AG04450 (cell line): ENCODE data around the gene MS4A15. TPM values are rescaled to one million over a fixed set of nuclear protein-coding genes. Genes with fewer than 3 reads are reported as not detected.
"Not testable (repeated sequence)": the region's sequence is repeated elsewhere in the genome, so short reads cannot be mapped to it uniquely, and the experiment has no call there.

Source experiments
- CTCF ChIA-PET: fragments of 300-600, 350-600 bp; formaldehyde crosslinking; extraction: SDS; loops from one replicate; lab custom pipeline; 2022; ENCODE audit warnings: antibody characterized with exemption, inconsistent platforms; lab: Charles Lee
- POLR2A ChIA-PET: fragments of 350-600 bp; formaldehyde crosslinking; extraction: SDS; loops from one replicate; lab custom pipeline; 2021; ENCODE audit warnings: antibody characterized with exemption, inconsistent platforms; lab: Yijun Ruan, JAX
- DNase-seq: peaks from one replicate; pipeline ENCODE4 v3.0.0-alpha.2; 2011; ENCODE audit warnings: low read depth, low spot score
- H3K27ac ChIP-seq: one replicate; pipeline ENCODE4 v1.5.1; 2012; ENCODE audit warnings: low read depth, low read length, control low read depth
- H3K27me3 ChIP-seq: one replicate; pipeline ENCODE4 v1.6.0; 2012; ENCODE audit warnings: low read length; ENCODE audit not compliant: control insufficient read depth, insufficient read depth
- H3K4me3 ChIP-seq: 2 replicates; pipeline ENCODE4 v1.5.1; 2011; ENCODE audit warnings: mild to moderate bottlenecking, low read depth, low read length, control low read depth
- H3K9me3 ChIP-seq: 2 replicates; pipeline ENCODE4 v1.5.1; 2012; ENCODE audit warnings: low read length; ENCODE audit not compliant: control insufficient read depth, insufficient read depth
- polyA plus RNA-seq: library from polyadenylated mRNA; depleted of rRNA; stranded (reverse); fragments of >200 nt; gene quantifications from 2 replicates; pipeline ENCODE4 v1.2.3, GENCODE V29; 2011
- TF ChIP-seq, protein P1 (sequence below): IDR thresholded peaks from 2 replicates; pipeline ENCODE4 v1.5.1; 2011; ENCODE audit warnings: low read depth, low read length, control low read depth, inconsistent platforms

The MS4A15 gene
- polyA plus RNA-seq, 1 experiment = not detected

DNA sequence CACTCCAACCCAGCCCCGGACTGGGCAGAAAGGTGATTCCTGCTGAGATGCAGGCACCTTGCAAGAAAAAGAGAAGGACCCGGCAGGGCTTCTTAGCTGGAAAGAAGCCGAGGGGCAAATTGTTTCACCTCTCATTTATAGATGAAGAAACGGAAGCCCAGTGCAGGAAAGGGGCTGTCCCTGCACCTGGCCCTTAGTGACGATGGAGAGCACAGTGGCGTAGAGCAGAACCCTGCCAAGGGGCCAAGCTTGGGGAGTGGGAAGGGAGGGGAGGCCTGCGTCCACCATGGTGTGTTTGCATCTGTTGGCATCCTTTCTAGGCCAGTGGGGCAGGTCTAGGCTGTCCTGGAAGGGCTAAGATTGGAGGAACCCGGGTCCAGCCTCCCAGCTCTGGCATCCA, 7.8 kb upstream of the MS4A15 start:
- no peak overlapping the region for H3K4me3 ChIP-seq
- H3K27me3 ChIP-seq = no peaks in the 10 kb centered on the region
- H3K9me3 ChIP-seq = peaks cover 9% of the 10 kb centered on the region
- POLR2A ChIA-PET = no interaction called here
- no peak overlapping the region for H3K27ac ChIP-seq
- CTCF ChIA-PET = no interaction called here
- no peak for DNase-seq
- TF ChIP-seq, protein P1, sequence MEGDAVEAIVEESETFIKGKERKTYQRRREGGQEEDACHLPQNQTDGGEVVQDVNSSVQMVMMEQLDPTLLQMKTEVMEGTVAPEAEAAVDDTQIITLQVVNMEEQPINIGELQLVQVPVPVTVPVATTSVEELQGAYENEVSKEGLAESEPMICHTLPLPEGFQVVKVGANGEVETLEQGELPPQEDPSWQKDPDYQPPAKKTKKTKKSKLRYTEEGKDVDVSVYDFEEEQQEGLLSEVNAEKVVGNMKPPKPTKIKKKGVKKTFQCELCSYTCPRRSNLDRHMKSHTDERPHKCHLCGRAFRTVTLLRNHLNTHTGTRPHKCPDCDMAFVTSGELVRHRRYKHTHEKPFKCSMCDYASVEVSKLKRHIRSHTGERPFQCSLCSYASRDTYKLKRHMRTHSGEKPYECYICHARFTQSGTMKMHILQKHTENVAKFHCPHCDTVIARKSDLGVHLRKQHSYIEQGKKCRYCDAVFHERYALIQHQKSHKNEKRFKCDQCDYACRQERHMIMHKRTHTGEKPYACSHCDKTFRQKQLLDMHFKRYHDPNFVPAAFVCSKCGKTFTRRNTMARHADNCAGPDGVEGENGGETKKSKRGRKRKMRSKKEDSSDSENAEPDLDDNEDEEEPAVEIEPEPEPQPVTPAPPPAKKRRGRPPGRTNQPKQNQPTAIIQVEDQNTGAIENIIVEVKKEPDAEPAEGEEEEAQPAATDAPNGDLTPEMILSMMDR = no peak

DNA sequence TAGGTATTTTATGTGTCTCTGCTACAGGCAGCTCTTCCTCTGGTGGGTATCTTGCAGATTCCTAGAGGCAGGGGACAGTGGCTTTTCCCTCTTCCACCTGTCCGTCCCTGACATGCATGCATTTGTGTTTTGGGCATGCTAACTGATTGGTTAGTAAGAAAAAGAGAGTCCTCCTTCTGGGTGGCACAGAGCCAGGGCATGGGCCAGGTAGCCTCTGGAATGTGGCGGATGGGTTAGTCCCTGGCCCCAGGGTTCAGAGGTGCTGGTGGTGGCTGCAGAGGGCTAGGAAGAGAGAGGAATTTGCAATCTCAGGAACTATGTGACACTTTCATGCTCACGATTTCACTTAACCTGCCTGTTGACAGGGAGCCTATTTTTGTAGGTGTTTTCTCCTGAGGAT, 5.8 kb upstream of the MS4A15 start:
- DNase-seq = no peak
- ChIA-PET POLR2A (no interaction called here), CTCF (no interaction called here)
- H3K27me3 ChIP-seq = no peaks in the 10 kb centered on the region
- H3K9me3 ChIP-seq = peaks cover 9% of the 10 kb centered on the region
- no peak overlapping the region for H3K27ac ChIP-seq
- no peak overlapping the region for H3K4me3 ChIP-seq
- TF ChIP-seq, protein P1 = no peak

DNA sequence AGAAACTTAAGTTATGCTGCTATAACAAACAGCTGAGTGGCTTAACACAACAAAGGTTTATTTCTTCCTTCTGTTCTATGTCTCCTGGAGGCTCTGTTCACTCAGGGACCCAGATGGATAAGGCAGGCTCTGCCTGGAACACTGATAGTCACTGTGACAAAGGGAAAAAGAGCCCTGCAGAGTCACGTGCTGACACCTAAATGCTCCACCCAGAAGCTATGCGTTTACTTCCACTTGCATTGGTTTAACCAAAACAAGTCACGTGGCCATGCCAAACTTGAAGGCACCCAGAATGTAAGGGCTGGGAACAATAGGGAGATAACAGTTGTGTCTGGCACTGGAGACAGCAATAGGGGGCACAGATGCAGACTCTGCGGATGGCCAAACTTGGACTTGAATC, 3.4 kb upstream of the MS4A15 start:
- Histone ChIP-seq H3K27ac (no peak overlapping the region), H3K27me3 (no peaks in the 10 kb centered on the region), H3K9me3 (peaks cover 2% of the 10 kb centered on the region; the same call in 1 of the 2 replicates), H3K4me3 (no peak overlapping the region)
- TF ChIP-seq, protein P1 = no peak
- ChIA-PET POLR2A (no interaction called here), CTCF (interaction anchor here (1.2 kb wide), 1 partner anchor 10 kb away, joined by 4 read pairs; no protein-coding TSS in a partner anchor)
- no peak for DNase-seq

DNA sequence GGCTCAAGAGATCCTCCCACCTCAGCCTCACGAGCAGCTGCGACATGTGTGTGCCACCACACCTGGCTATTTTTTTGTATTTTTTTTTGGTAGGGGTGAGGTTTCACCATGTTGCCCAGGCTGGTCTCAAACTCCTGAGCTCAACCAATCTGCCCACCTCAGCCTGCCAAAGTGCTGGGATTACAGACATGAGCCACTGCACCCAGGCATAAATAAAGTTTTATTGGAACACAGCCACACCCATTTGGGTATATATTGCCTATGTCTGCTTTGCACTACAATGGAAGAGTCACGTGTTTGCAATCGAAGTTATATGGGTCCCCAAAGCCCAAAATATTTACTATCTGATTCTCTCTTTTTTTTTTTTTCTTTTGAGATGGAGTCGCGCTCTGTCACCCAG, 1.8 kb upstream of the MS4A15 start:
- H3K9me3 ChIP-seq = no peaks in the 10 kb centered on the region
- TF ChIP-seq, protein P1 = no peak
- H3K4me3 ChIP-seq = no peak overlapping the region
- no peak overlapping the region for H3K27ac ChIP-seq
- POLR2A ChIA-PET = no interaction called here
- DNase-seq = no peak
- H3K27me3 ChIP-seq = no peaks in the 10 kb centered on the region
- CTCF ChIA-PET = no interaction called here

DNA sequence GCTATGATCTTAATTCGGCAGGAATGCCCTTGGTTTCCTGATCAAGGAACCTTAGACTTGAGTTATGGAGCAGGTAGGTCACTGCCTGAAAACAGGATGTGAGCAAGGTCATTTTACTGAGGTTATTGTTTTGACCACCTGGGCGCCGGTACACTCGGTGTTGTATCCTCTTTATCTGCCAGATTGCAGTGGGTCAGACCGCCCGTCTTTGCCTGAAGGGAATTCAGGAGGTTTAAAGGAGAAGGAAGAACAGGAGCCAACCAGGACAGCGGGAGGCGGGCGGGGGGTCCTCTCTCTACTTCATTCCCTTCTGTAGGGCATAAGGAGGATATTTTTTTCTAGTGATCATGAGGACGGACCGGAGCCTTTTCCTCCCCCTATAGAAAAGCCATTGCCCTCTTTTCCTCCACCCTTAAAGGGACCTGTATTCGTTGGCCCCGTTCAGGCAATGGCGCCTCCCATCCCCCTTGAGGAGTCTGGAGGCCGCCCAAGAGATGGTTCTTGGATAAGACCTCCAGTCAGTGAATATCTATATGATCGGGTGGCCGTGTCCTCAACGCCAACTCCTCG, 649 bp downstream of the MS4A15 start:
- CTCF ChIA-PET = interaction anchor here (0.6 to 1.2 kb wide), 2 partner anchors 12 to 18 kb away, joined by 5 to 6 read pairs; no protein-coding TSS in a partner anchor
- POLR2A ChIA-PET = no interaction called here

DNA sequence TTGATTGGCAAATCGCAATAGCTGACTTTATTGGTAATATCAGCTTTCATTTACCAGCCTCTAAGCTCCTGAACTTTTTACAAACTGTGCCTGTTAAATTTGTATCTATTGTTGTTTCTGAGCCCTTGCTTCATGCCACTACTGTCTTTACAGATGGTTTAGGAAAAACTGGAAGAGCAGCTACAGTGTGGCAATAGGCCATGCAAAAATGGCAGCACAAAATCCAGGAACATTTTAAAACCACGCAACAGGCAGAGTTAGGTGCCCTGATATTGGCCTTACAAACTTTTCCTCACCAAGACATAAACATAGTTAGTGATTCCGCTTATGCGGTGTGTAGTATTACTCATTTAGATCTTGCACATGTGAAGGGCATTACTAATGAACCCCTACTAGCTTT, 2.0 kb downstream of the MS4A15 start:
- CTCF ChIA-PET = interaction anchor here (0.6 kb wide), 1 partner anchor 15 kb away, joined by 4 read pairs; no protein-coding TSS in a partner anchor
- H3K27me3 ChIP-seq, H3K4me3 ChIP-seq, H3K27ac ChIP-seq, H3K9me3 ChIP-seq, POLR2A ChIA-PET, DNase-seq: not testable (repeated sequence)

More for the DNA sequence above, 649 bp downstream of the MS4A15 start:
- no peaks in the 10 kb centered on the region for H3K27me3 ChIP-seq
- DNase-seq = no peak
- H3K9me3 ChIP-seq = no peaks in the 10 kb centered on the region
- H3K4me3 ChIP-seq = no peak overlapping the region
- TF ChIP-seq, protein P1 = no peak
- no peak overlapping the region for H3K27ac ChIP-seq

DNA sequence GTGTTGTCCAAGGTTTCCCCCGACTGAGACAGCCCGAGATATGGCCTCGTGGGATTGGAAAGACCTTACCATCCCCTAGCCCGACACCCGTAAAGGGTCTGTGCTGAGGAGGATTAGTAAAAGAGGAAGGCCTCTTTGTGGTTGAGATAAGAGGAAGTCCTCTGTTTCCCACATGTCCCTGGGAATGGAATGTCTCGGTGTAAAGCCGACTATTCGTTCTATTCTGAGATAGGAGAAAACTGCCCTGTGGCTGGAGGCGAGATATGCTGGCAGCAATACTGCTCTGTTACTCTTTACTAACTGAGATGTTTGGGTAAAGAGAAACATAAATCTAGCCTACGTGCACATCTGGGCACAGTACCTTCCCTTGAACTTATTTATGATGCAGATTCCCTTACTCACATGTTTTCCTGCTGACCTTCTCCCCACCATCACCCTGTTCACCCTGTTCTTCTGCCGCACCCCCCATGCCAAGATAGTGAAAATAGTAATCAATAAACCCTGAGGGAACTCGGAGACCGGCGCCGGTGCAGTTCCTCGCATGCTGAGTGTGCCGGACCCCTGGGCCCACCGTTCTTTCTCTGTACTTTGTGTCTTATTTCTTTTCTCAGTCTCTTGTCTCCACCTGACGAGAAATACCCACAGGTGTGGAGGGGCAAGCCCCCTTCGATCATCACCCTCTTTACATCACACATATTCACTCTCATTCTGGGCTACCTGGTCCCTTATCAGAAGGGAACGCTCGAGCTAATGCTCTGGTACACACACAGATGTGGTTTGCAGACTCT, 3.0 kb downstream of the MS4A15 start:
- H3K27ac ChIP-seq, POLR2A ChIA-PET, H3K27me3 ChIP-seq, CTCF ChIA-PET, H3K4me3 ChIP-seq, H3K9me3 ChIP-seq, DNase-seq: not testable (repeated sequence)
